ENCODE measurements around the gene SNX13. TPM values are rescaled to one million over a fixed set of nuclear protein-coding genes. Genes with fewer than 3 reads are reported as not detected.

Gene SNX13
- total and polyA plus RNA-seq, 12 donors, result 8.5 to 113 (median 67.4) TPM

DNA sequence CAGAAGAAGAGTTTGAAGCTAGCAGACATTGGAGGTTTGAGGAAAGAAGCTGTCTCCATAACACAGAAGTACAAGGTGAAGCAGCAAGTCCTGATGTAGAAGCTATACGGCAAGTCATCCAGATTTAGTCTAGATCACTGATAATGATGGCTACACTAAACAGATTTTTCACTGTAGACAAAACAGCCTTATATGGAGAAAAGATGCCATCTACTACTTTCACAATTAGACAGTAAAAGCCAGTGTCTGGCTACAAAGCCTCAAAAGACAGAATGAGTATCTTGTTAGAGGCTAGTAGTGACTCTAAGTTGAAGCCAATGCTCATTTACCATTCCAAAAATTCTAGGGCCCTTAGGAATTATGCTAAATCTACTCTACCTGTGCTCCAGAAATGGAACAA is 85.1 kb downstream of the SNX13 start:
- H3K4me3 ChIP-seq, result no peak overlapping the region
- no peak for TF ChIP-seq POLR2A (IDR thresholded peaks at IDR 0.05)
- no peak for TF ChIP-seq CTCF (IDR thresholded peaks at IDR 0.05)
- no peaks in the 10 kb centered on the region for H3K27me3 ChIP-seq
- no peak overlapping the region for H3K27ac ChIP-seq
- no peak for DNase-seq
- H3K36me3 ChIP-seq (replicated peaks in 1 of 2), result no peaks in the 10 kb centered on the region
- no peaks in the 10 kb centered on the region for H3K4me1 ChIP-seq (replicated peaks in 1 of 2)
- intact Hi-C loops (cut with DNase I), result no loop called here
- H3K9me3 ChIP-seq (replicated peaks in 1 of 3), result peaks cover 0 to 10% (median 6%) of the 10 kb centered on the region in 3 donors
- WGBS, 4 donors, result 0 to 95% (median 62%) methylated on average over 1 of the region's 1 CpG

- no peaks in the 10 kb centered on the region for H3K4me1 ChIP-seq (replicated peaks in 1 of 2)
- no peak overlapping the region for H3K4me3 ChIP-seq
- peaks cover 0 to 10% (median 6%) of the 10 kb centered on the region in 3 donors for H3K9me3 ChIP-seq (replicated peaks in 1 of 3)
- DNase-seq, result no peak
- TF ChIP-seq CTCF (IDR thresholded peaks at IDR 0.05), result no peak
- TF ChIP-seq POLR2A (IDR thresholded peaks at IDR 0.05), result no peak
- no peak overlapping the region for H3K27ac ChIP-seq
- intact Hi-C loops (cut with DNase I), result no loop called here
- WGBS, 4 donors, result 86 to 92% (median 91%) methylated on average over 3 of the region's 3 CpGs
- no peaks in the 10 kb centered on the region for H3K36me3 ChIP-seq (replicated peaks in 1 of 2)
- H3K27me3 ChIP-seq, result no peaks in the 10 kb centered on the region
Observed at GRCh38 chr7:17854261-17855047, 85.8 kb downstream of the SNX13 start.

DNA sequence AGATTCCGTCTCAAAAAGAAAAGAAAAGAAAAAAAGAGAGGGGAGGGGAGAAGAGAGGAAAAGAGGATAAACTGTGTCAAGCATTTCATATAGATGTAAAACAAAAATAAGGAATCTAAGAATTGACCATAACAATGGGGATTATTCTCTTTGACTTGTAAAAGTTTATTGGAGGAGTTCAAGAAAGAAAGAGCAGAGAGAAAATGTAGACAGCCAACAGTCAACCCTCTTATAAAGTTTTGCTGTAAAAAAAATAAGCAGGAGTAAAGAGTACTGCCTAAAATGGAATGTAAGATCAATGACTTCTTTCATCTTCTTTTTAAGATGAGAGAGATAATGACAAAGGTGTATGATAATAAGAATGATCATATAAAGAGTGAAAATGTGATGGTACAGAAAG is 87.9 kb downstream of the SNX13 start:
- no peak overlapping the region for H3K27ac ChIP-seq
- 92 to 98% (median 95%) methylated on average over 1 of the region's 1 CpG for WGBS, 4 donors
- intact Hi-C loops (cut with DNase I), result no loop called here
- no peaks in the 10 kb centered on the region for H3K27me3 ChIP-seq
- H3K4me3 ChIP-seq, result no peak overlapping the region
- TF ChIP-seq POLR2A (IDR thresholded peaks at IDR 0.05) (no peak), CTCF (IDR thresholded peaks at IDR 0.05) (no peak)
- H3K36me3 ChIP-seq (replicated peaks in 1 of 2), result no peaks in the 10 kb centered on the region
- no peaks in the 10 kb centered on the region for H3K4me1 ChIP-seq (replicated peaks in 1 of 2)
- H3K9me3 ChIP-seq (replicated peaks in 1 of 3), result peaks cover 0 to 6% (median 0%) of the 10 kb centered on the region in 3 donors
- DNase-seq, result no peak

DNA sequence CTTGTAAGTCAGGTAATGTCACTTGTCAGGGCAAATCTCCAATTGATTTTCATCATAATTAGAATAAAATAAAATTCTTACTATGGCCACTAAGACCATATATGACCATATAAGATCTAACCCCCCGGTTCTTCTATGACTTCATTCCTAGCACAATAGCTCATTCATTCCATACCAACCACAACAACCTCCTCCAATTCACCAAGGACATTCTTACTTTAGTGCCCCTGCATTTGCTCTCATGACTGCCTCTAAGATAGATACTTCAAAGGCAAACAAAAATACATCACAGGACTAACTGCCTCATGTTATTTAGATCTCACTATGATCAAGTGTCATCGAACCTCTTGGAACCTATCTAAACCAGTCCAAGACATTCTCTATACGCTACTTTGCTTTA is 90.8 kb downstream of the SNX13 start:
- no peak overlapping the region for H3K4me3 ChIP-seq
- no peaks in the 10 kb centered on the region for H3K4me1 ChIP-seq (replicated peaks in 1 of 2)
- no peak for DNase-seq
- H3K27me3 ChIP-seq, result no peaks in the 10 kb centered on the region
- H3K36me3 ChIP-seq (replicated peaks in 1 of 2), result no peaks in the 10 kb centered on the region
- no peak for TF ChIP-seq POLR2A (IDR thresholded peaks at IDR 0.05)
- no peak for TF ChIP-seq CTCF (IDR thresholded peaks at IDR 0.05)
- WGBS, 4 donors, result 89 to 94% (median 90%) methylated on average over 3 of the region's 3 CpGs
- no peaks in the 10 kb centered on the region for H3K9me3 ChIP-seq (replicated peaks in 1 of 3)
- H3K27ac ChIP-seq, result no peak overlapping the region
- intact Hi-C loops (cut with DNase I), result no loop called here
